Measurements from ENCODE around the gene MPPED1. TPM values are rescaled to one million over a fixed set of nuclear protein-coding genes. Genes with fewer than 3 reads are reported as not detected.

The MPPED1 gene
- total RNA-seq, 2 donors from 2014 or later, result 0.11 to 0.59 TPM

DNA sequence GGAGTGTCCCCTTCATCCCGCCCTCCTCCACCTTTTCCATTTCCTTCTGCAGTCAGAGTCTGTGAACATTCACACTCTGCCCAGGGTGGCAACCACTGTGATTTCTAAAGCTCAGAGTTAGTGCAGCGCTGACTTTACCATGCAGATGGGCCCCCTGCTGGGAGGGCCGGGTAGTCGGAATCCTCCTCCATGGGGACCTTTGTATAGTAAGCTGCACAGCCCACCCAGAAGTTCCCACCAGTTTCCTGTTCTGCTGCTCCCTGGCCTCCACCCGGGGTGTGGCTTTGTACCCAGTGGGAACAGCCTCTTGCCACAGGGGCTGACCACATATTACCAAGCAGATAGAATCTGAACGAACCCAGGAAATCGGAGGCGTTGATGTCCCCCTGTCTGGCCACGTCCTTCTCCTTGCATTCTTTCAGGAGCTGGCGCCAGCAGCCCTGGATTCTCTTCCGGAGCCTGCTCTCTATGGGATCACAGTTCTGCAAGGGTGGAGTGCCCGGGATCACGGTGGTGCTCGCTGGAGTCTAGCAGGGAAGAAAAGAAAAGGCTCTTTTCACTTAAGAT is 125.3 kb downstream of the MPPED1 start:
- peaks cover 10% of the 10 kb centered on the region for H3K9me3 ChIP-seq (ENCODE audit: control insufficient read depth, low read length)
- DNase-seq, result no peak
- H3K9ac ChIP-seq (ENCODE audit: extremely low read depth, low read length, poor library complexity, severe bottlenecking), result no peak overlapping the region
- peaks cover 2% of the 10 kb centered on the region for H3K27me3 Mint-ChIP-seq (ENCODE audit: insufficient read depth)
- no peaks in the 10 kb centered on the region for H3K27me3 ChIP-seq (ENCODE audit: control insufficient read depth, insufficient read depth, low read length, poor library complexity, severe bottlenecking)
- peaks cover 6% of the 10 kb centered on the region for H3K36me3 Mint-ChIP-seq (ENCODE audit: low read depth)
- H3K9me3 Mint-ChIP-seq, result peaks cover 22% of the 10 kb centered on the region
- H3K4me3 ChIP-seq (ENCODE audit: low read length), result no peak overlapping the region
- 85 to 88% methylated on average over 8 to 14 of the region's 14 CpGs for WGBS, 2 experiments (ENCODE audit: insufficient coverage in 1 of 2, insufficient read length in 1 of 2)
- H3K27ac Mint-ChIP-seq, result no peak overlapping the region
- no peak overlapping the region for H3K27ac ChIP-seq (ENCODE audit: low read depth, low read length)
- no peaks in the 10 kb centered on the region for H3K36me3 ChIP-seq (ENCODE audit: control insufficient read depth, insufficient read depth, low read length)
- no peaks in the 10 kb centered on the region for H3K4me1 Mint-ChIP-seq
- TF ChIP-seq, protein P1, sequence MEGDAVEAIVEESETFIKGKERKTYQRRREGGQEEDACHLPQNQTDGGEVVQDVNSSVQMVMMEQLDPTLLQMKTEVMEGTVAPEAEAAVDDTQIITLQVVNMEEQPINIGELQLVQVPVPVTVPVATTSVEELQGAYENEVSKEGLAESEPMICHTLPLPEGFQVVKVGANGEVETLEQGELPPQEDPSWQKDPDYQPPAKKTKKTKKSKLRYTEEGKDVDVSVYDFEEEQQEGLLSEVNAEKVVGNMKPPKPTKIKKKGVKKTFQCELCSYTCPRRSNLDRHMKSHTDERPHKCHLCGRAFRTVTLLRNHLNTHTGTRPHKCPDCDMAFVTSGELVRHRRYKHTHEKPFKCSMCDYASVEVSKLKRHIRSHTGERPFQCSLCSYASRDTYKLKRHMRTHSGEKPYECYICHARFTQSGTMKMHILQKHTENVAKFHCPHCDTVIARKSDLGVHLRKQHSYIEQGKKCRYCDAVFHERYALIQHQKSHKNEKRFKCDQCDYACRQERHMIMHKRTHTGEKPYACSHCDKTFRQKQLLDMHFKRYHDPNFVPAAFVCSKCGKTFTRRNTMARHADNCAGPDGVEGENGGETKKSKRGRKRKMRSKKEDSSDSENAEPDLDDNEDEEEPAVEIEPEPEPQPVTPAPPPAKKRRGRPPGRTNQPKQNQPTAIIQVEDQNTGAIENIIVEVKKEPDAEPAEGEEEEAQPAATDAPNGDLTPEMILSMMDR (conservative IDR thresholded peaks at IDR 0.05), result no peak
- H3K4me1 ChIP-seq (ENCODE audit: control insufficient read depth, insufficient read depth, low read length), result no peaks in the 10 kb centered on the region
- no peak overlapping the region for H3K4me3 Mint-ChIP-seq

- TF ChIP-seq, protein P1 (conservative IDR thresholded peaks at IDR 0.05), result no peak
- Mint-ChIP-seq H3K27ac (no peak overlapping the region), H3K9me3 (peaks cover 22% of the 10 kb centered on the region), H3K27me3 (ENCODE audit: insufficient read depth) (peaks cover 2% of the 10 kb centered on the region), H3K36me3 (ENCODE audit: low read depth) (peaks cover 6% of the 10 kb centered on the region), H3K4me1 (peaks cover 4% of the 10 kb centered on the region), H3K4me3 (no peak overlapping the region)
- Histone ChIP-seq H3K4me1 (ENCODE audit: control insufficient read depth, insufficient read depth, low read length) (no peaks in the 10 kb centered on the region), H3K27me3 (ENCODE audit: control insufficient read depth, insufficient read depth, low read length, poor library complexity, severe bottlenecking) (no peaks in the 10 kb centered on the region), H3K36me3 (ENCODE audit: control insufficient read depth, insufficient read depth, low read length) (no peaks in the 10 kb centered on the region), H3K4me3 (ENCODE audit: low read length) (no peak overlapping the region), H3K27ac (ENCODE audit: low read depth, low read length) (no peak overlapping the region), H3K9me3 (ENCODE audit: control insufficient read depth, low read length) (peaks cover 10% of the 10 kb centered on the region), H3K9ac (ENCODE audit: extremely low read depth, low read length, poor library complexity, severe bottlenecking) (no peak overlapping the region)
- DNase-seq, result no peak
- WGBS, 2 experiments (ENCODE audit: insufficient coverage in 1 of 2, insufficient read length in 1 of 2), result 93 to 95% methylated on average over 24 to 31 of the region's 31 CpGs
Observed at GRCh38 chr22:43539572-43540528, 128.0 kb downstream of the MPPED1 start.

- WGBS, 2 experiments (ENCODE audit: insufficient coverage in 1 of 2, insufficient read length in 1 of 2), result 80 to 84% methylated on average over 3 to 4 of the region's 4 CpGs
- no peak for DNase-seq
- H3K36me3 Mint-ChIP-seq (ENCODE audit: low read depth), result peaks cover 6% of the 10 kb centered on the region
- H3K27ac Mint-ChIP-seq, result no peak overlapping the region
- H3K4me3 Mint-ChIP-seq, result no peak overlapping the region
- Histone ChIP-seq H3K4me3 (ENCODE audit: low read length) (no peak overlapping the region), H3K9ac (ENCODE audit: extremely low read depth, low read length, poor library complexity, severe bottlenecking) (no peak overlapping the region), H3K27me3 (ENCODE audit: control insufficient read depth, insufficient read depth, low read length, poor library complexity, severe bottlenecking) (no peaks in the 10 kb centered on the region), H3K36me3 (ENCODE audit: control insufficient read depth, insufficient read depth, low read length) (no peaks in the 10 kb centered on the region), H3K27ac (ENCODE audit: low read depth, low read length) (no peak overlapping the region), H3K9me3 (ENCODE audit: control insufficient read depth, low read length) (peaks cover 10% of the 10 kb centered on the region), H3K4me1 (ENCODE audit: control insufficient read depth, insufficient read depth, low read length) (no peaks in the 10 kb centered on the region)
- H3K4me1 Mint-ChIP-seq, result peaks cover 4% of the 10 kb centered on the region
- TF ChIP-seq, protein P1 (conservative IDR thresholded peaks at IDR 0.05), result no peak
- peaks cover 2% of the 10 kb centered on the region for H3K27me3 Mint-ChIP-seq (ENCODE audit: insufficient read depth)
- H3K9me3 Mint-ChIP-seq, result peaks cover 22% of the 10 kb centered on the region
Observed at GRCh38 chr22:43540529-43540923, 128.7 kb downstream of the MPPED1 start.
